Measurements from ENCODE around the gene WT1.

GRCh38 chr11:32402836-32403235 is 32.5 kb downstream of the WT1 start:
- no peak for TF ChIP-seq CTCF (IDR thresholded peaks at IDR 0.05; ENCODE audit: extremely low read depth in 1 of 2, insufficient read depth in 1 of 2, low read depth in 1 of 2, low read length in 2 of 2)
- no peak for TF ChIP-seq POLR2A (IDR thresholded peaks at IDR 0.05; ENCODE audit: low read depth, low read length)
- TF ChIP-seq EZH2 (IDR thresholded peaks at IDR 0.05; ENCODE audit: borderline replicate concordance, low read depth, low read length, severe bottlenecking) = no peak
- no peak for TF ChIP-seq POLR2AphosphoS5 (IDR thresholded peaks at IDR 0.05; ENCODE audit: insufficient read depth, low read depth, low read length)
- TF ChIP-seq JUN (IDR thresholded peaks at IDR 0.05; ENCODE audit: borderline replicate concordance, insufficient read depth, insufficient read length, low read depth) = no peak
- no peak for TF ChIP-seq MYC (IDR thresholded peaks at IDR 0.05; ENCODE audit: low read depth, low read length)
- TF ChIP-seq MAX (IDR thresholded peaks at IDR 0.05; ENCODE audit: insufficient read depth, insufficient read length) = no peak
- no peak for TF ChIP-seq GATA2 (IDR thresholded peaks at IDR 0.05; ENCODE audit: insufficient read depth, insufficient read length, low read depth, low read length)
- no peak for TF ChIP-seq FOS (IDR thresholded peaks at IDR 0.05; ENCODE audit: borderline replicate concordance, insufficient read depth, low read length)

Data from endothelial cell of umbilical vein (primary cell).